ENCODE data around the gene NTN4. TPM values are rescaled to one million over a fixed set of nuclear protein-coding genes. Genes with fewer than 3 reads are reported as not detected.

NTN4 gene
- total RNA-seq, 1 donor from 2014 or later, result 336 TPM

DNA sequence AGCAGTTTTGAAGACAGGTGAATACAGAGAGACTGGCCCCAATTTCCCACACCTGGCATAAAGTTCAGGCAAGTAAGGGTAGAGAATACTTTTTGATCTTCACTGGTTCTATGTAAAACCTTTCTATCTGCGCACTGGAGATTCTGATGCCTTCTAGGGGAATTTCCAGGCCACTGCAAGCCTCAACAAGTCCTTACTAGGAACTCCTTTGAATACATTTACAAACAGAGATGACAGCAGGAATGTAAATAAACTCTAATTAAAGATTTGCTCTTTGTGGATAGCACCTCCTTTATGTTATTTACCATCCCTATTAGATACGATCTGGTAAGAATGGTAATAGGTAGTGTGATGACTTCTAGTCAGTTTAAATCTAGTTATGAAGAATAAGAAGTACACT is 69.2 kb downstream of the NTN4 start:
- DNase-seq (ENCODE audit: low spot score), result no peak
- peaks cover 33% of the 10 kb centered on the region for H3K36me3 Mint-ChIP-seq (ENCODE audit: low read depth)
- H3K9me3 Mint-ChIP-seq (ENCODE audit: low read depth), result peaks cover 3% of the 10 kb centered on the region
- H3K27me3 Mint-ChIP-seq (ENCODE audit: low read depth), result no peaks in the 10 kb centered on the region
- TF ChIP-seq, protein P1, sequence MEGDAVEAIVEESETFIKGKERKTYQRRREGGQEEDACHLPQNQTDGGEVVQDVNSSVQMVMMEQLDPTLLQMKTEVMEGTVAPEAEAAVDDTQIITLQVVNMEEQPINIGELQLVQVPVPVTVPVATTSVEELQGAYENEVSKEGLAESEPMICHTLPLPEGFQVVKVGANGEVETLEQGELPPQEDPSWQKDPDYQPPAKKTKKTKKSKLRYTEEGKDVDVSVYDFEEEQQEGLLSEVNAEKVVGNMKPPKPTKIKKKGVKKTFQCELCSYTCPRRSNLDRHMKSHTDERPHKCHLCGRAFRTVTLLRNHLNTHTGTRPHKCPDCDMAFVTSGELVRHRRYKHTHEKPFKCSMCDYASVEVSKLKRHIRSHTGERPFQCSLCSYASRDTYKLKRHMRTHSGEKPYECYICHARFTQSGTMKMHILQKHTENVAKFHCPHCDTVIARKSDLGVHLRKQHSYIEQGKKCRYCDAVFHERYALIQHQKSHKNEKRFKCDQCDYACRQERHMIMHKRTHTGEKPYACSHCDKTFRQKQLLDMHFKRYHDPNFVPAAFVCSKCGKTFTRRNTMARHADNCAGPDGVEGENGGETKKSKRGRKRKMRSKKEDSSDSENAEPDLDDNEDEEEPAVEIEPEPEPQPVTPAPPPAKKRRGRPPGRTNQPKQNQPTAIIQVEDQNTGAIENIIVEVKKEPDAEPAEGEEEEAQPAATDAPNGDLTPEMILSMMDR (IDR thresholded peaks at IDR 0.05), result peak; percentile 39
- H3K4me3 Mint-ChIP-seq (ENCODE audit: unreplicated experiment), result no peak overlapping the region
- peaks cover 71% of the 10 kb centered on the region for H3K4me1 Mint-ChIP-seq (ENCODE audit: low read depth)
- no peak overlapping the region for H3K27ac Mint-ChIP-seq (ENCODE audit: unreplicated experiment)

DNA sequence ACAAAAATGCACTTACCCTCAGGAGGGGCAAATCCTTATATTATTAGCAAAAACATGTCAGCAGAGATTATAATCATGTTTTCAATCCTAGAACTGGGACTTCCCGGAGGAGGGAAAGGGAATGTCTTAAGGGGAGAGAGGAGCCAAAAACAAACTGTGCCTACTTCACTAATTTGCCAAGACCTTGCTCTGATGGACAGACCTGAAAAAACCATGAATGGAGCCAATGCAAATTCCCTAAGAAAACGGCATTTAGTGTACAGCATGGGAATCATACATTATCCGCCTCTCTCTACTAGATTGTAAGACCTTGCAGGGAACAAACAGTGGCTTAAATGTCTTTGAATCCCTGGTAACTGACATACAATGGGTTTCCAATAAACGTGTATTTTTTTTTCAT is 70.4 kb downstream of the NTN4 start:
- DNase-seq (ENCODE audit: low spot score), result no peak
- H3K27me3 Mint-ChIP-seq (ENCODE audit: low read depth), result no peaks in the 10 kb centered on the region
- TF ChIP-seq, protein P1 (IDR thresholded peaks at IDR 0.05), result no peak
- H3K27ac Mint-ChIP-seq (ENCODE audit: unreplicated experiment), result peak overlapping the region; percentile 59
- peaks cover 26% of the 10 kb centered on the region for H3K36me3 Mint-ChIP-seq (ENCODE audit: low read depth)
- no peaks in the 10 kb centered on the region for H3K9me3 Mint-ChIP-seq (ENCODE audit: low read depth)
- no peak overlapping the region for H3K4me3 Mint-ChIP-seq (ENCODE audit: unreplicated experiment)
- H3K4me1 Mint-ChIP-seq (ENCODE audit: low read depth), result peaks cover 72% of the 10 kb centered on the region

DNA sequence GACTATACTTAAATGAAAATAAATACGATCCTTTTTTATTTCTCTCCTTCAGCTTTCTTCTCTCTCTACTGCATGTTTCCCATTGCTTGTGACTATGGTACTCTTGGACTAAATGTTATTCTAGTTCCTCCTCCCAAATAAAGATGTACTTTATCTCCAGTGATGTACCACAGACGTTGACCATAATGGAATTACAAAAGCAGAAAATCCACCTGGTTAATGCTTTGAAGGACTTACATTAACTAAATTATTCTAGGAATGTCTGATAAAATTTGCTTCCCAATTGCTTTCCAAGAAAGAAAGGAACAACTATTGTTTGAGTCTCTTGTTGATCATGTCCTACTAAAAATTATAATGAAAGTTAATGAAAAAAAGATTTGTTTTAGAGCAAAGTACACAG is 71.8 kb downstream of the NTN4 start:
- TF ChIP-seq, protein P1 (IDR thresholded peaks at IDR 0.05), result no peak
- Mint-ChIP-seq H3K27ac (ENCODE audit: unreplicated experiment) (no peak overlapping the region), H3K9me3 (ENCODE audit: low read depth) (no peaks in the 10 kb centered on the region), H3K27me3 (ENCODE audit: low read depth) (no peaks in the 10 kb centered on the region), H3K36me3 (ENCODE audit: low read depth) (peaks cover 28% of the 10 kb centered on the region), H3K4me1 (ENCODE audit: low read depth) (peaks cover 64% of the 10 kb centered on the region), H3K4me3 (ENCODE audit: unreplicated experiment) (no peak overlapping the region)
- DNase-seq (ENCODE audit: low spot score), result no peak

DNA sequence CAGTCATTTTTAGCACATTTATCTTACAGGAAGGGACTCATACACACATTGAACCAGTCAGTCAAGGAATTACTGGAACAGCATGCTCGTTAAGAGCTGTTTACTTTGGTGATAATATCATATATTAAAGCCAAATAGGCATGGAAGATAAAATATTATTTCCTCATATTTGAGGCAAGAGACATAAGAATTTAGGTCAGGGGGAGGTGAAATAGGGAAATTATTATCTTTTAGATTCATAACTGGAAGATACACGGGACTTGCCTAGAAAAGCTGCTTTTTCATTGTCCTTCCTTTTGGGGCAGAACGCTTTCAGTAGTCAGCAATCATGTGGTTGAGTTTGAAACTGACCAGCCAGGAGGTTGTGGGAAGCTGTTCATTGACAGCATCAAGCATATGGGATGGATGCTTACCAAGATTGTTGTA is 72.5 kb downstream of the NTN4 start:
- Mint-ChIP-seq H3K4me1 (ENCODE audit: low read depth) (peaks cover 60% of the 10 kb centered on the region), H3K27ac (ENCODE audit: unreplicated experiment) (no peak overlapping the region), H3K4me3 (ENCODE audit: unreplicated experiment) (no peak overlapping the region), H3K9me3 (ENCODE audit: low read depth) (no peaks in the 10 kb centered on the region), H3K27me3 (ENCODE audit: low read depth) (no peaks in the 10 kb centered on the region), H3K36me3 (ENCODE audit: low read depth) (peaks cover 30% of the 10 kb centered on the region)
- TF ChIP-seq, protein P1 (IDR thresholded peaks at IDR 0.05), result no peak
- DNase-seq (ENCODE audit: low spot score), result no peak

DNA sequence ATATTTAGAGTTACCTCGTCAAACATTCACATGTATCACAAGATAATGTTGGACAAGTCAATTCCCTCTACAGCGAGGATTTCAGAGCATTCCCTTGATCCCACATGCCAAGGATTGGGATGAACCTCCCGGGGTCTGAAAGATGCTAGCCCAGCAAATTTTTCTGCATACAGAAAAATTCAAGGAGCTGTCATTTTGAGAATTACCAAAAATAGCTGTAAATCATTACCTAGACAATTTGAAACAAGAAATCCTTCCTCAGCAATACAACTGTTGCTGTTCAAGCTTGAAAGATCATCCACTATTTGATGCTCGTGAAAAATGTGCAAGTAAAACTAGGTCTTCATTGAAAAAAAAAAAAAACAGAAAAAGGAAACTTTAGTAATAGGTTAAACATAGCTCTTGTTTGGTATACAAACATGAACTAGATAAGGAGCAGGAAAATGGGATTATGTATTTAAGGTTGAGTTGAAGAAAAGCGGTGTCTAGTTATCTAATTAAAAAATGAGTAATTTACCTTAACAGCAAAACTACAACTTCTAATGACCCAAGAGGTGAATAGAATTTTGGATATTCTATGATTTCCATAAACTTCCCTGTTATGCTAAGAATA is 73.1 kb downstream of the NTN4 start:
- no peak for DNase-seq (ENCODE audit: low spot score)
- H3K36me3 Mint-ChIP-seq (ENCODE audit: low read depth), result peaks cover 30% of the 10 kb centered on the region
- H3K27ac Mint-ChIP-seq (ENCODE audit: unreplicated experiment), result peak overlapping the region; percentile 67
- H3K4me3 Mint-ChIP-seq (ENCODE audit: unreplicated experiment), result no peak overlapping the region
- H3K9me3 Mint-ChIP-seq (ENCODE audit: low read depth), result no peaks in the 10 kb centered on the region
- no peaks in the 10 kb centered on the region for H3K27me3 Mint-ChIP-seq (ENCODE audit: low read depth)
- H3K4me1 Mint-ChIP-seq (ENCODE audit: low read depth), result peaks cover 59% of the 10 kb centered on the region
- TF ChIP-seq, protein P1 (IDR thresholded peaks at IDR 0.05), result no peak
